Measurements from ENCODE around the gene RABL2B.

RABL2B gene

GRCh38 chr22:50722048-50722701, 61.3 kb downstream of the RABL2B start:
- DNase-seq (ENCODE audit: low spot score) = no peak
- Mint-ChIP-seq H3K27ac (no peak overlapping the region), H3K36me3 (ENCODE audit: low read depth) (no peaks in the 10 kb centered on the region), H3K27me3 (ENCODE audit: low read depth) (no peaks in the 10 kb centered on the region), H3K9me3 (no peaks in the 10 kb centered on the region), H3K4me1 (ENCODE audit: low read depth) (no peaks in the 10 kb centered on the region), H3K4me3 (no peak overlapping the region)

GRCh38 chr22:50721257-50721844, 62.1 kb downstream of the RABL2B start:
- Mint-ChIP-seq H3K4me3 (no peak overlapping the region), H3K9me3 (no peaks in the 10 kb centered on the region), H3K36me3 (ENCODE audit: low read depth) (no peaks in the 10 kb centered on the region), H3K27ac (no peak overlapping the region), H3K4me1 (ENCODE audit: low read depth) (no peaks in the 10 kb centered on the region), H3K27me3 (ENCODE audit: low read depth) (no peaks in the 10 kb centered on the region)
- no peak for DNase-seq (ENCODE audit: low spot score)

- Mint-ChIP-seq H3K4me1 (ENCODE audit: low read depth) (no peaks in the 10 kb centered on the region), H3K9me3 (no peaks in the 10 kb centered on the region), H3K36me3 (ENCODE audit: low read depth) (no peaks in the 10 kb centered on the region), H3K27ac (no peak overlapping the region), H3K4me3 (no peak overlapping the region), H3K27me3 (ENCODE audit: low read depth) (no peaks in the 10 kb centered on the region)
- DNase-seq (ENCODE audit: low spot score) = no peak
Observed at GRCh38 chr22:50720301-50721256, 62.9 kb downstream of the RABL2B start.

- H3K4me1 Mint-ChIP-seq (ENCODE audit: low read depth) = no peaks in the 10 kb centered on the region
- H3K27me3 Mint-ChIP-seq (ENCODE audit: low read depth) = no peaks in the 10 kb centered on the region
- no peaks in the 10 kb centered on the region for H3K9me3 Mint-ChIP-seq
- DNase-seq (ENCODE audit: low spot score) = no peak
- H3K36me3 Mint-ChIP-seq (ENCODE audit: low read depth) = no peaks in the 10 kb centered on the region
- H3K27ac Mint-ChIP-seq = no peak overlapping the region
- H3K4me3 Mint-ChIP-seq = no peak overlapping the region
Observed at GRCh38 chr22:50719814-50720300, 63.6 kb downstream of the RABL2B start.

GRCh38 chr22:50718352-50718709, 65.1 kb downstream of the RABL2B start:
- no peaks in the 10 kb centered on the region for H3K4me1 Mint-ChIP-seq (ENCODE audit: low read depth)
- no peaks in the 10 kb centered on the region for H3K9me3 Mint-ChIP-seq
- no peak overlapping the region for H3K4me3 Mint-ChIP-seq
- H3K36me3 Mint-ChIP-seq (ENCODE audit: low read depth) = no peaks in the 10 kb centered on the region
- H3K27me3 Mint-ChIP-seq (ENCODE audit: low read depth) = no peaks in the 10 kb centered on the region
- DNase-seq (ENCODE audit: low spot score) = no peak
- no peak overlapping the region for H3K27ac Mint-ChIP-seq

- no peaks in the 10 kb centered on the region for H3K4me1 Mint-ChIP-seq (ENCODE audit: low read depth)
Observed at GRCh38 chr22:50717709-50718351, 65.6 kb downstream of the RABL2B start.

More at GRCh38 chr22:50717709-50718351, 65.6 kb downstream of the RABL2B start:
- H3K9me3 Mint-ChIP-seq = no peaks in the 10 kb centered on the region
- no peak for DNase-seq (ENCODE audit: low spot score)
- no peaks in the 10 kb centered on the region for H3K36me3 Mint-ChIP-seq (ENCODE audit: low read depth)
- no peak overlapping the region for H3K27ac Mint-ChIP-seq
- H3K4me3 Mint-ChIP-seq = no peak overlapping the region
- no peaks in the 10 kb centered on the region for H3K27me3 Mint-ChIP-seq (ENCODE audit: low read depth)
